Measurements from ENCODE around the gene GPRC5A.

DNA sequence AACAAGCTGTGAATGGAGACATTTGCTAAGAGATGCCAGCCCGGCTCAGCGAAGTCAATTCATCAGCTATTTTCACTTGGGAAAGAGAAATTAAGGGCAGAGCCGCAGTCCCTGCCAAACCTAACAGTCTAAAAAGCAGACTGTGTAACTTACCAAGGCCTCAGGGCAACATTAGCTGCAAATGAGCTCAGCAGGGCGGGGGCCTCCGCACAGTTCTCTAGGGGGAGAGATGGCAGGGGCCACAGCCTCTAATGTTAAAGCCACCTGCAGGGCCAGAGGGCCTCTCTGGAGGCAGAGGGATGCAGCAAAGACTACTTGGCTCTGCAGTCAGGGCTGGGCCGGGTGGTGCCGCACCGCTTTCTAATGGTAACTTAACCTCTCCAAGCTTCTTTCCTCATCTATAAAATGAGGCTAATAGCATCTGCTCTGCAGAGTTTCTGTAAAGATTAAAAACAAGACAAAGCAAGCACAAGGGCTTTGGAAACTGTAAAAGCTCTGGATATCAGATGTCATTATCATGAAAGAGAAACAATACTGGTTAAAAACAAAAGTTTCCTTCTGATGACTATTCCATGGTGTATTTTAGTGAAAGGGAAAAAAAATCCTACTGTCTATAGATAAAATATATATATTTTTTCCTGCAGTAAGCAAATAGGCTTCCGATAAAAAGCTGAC is 13.4 kb upstream of the GPRC5A start:
- TF ChIP-seq, protein P1, sequence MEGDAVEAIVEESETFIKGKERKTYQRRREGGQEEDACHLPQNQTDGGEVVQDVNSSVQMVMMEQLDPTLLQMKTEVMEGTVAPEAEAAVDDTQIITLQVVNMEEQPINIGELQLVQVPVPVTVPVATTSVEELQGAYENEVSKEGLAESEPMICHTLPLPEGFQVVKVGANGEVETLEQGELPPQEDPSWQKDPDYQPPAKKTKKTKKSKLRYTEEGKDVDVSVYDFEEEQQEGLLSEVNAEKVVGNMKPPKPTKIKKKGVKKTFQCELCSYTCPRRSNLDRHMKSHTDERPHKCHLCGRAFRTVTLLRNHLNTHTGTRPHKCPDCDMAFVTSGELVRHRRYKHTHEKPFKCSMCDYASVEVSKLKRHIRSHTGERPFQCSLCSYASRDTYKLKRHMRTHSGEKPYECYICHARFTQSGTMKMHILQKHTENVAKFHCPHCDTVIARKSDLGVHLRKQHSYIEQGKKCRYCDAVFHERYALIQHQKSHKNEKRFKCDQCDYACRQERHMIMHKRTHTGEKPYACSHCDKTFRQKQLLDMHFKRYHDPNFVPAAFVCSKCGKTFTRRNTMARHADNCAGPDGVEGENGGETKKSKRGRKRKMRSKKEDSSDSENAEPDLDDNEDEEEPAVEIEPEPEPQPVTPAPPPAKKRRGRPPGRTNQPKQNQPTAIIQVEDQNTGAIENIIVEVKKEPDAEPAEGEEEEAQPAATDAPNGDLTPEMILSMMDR (IDR thresholded peaks at IDR 0.05), result no peak
- no peak for TF ChIP-seq POLR2A (IDR thresholded peaks at IDR 0.05)
- TF ChIP-seq EP300 (IDR thresholded peaks at IDR 0.05), result no peak

Measured in tibial nerve (tissue), 4 donors.